ENCODE results near the gene TTC3. TPM values are rescaled to one million over a fixed set of nuclear protein-coding genes. Genes with fewer than 3 reads are reported as not detected.

The TTC3 gene
- total and polyA plus RNA-seq, 2 donors from 2014 or later = 22.3 to 102 TPM

DNA sequence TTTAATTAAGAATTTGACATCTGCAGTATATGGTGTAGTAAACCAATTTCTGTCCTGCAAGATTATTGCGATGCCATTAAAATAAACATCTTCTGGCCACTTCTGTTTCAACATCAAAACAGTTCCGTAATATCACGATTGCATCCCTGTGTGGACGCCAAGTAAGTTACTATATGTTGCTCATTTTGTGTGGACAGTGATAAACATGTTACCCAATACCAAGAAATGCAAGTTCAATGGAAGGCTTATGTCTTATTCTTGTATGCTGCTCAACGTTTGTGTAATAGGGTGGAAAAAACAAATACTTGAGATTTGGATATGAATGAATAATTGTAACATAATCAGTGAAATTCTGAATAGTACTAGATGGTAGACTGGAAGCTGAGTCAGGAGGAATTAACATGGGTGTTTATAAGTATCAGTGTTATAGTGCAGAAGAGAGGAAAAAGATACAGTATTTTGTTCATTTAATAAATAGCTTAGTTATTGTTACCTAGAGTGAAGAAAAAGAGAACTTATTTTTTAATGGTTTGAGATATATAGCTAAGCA, 15.2 kb downstream of the TTC3 start:
- H3K27ac ChIP-seq (ENCODE audit: low read depth in 2 of 2, low read length in 2 of 2) = no peak overlapping the region
- FAIRE-seq (no peak), DNase-seq (no peak)
- peaks cover 0 to 8% (median 2%) of the 10 kb centered on the region in 3 donors for H3K36me3 ChIP-seq (ENCODE audit: control insufficient read depth in 2 of 3, insufficient read depth in 3 of 3, low read length in 3 of 3)
- no peaks in the 10 kb centered on the region for H3K27me3 ChIP-seq (ENCODE audit: control insufficient read depth, insufficient read depth, low read length)
- H3K4me3 ChIP-seq (ENCODE audit: low read length in 3 of 3) = no peak overlapping the region
- TF ChIP-seq, protein P1, sequence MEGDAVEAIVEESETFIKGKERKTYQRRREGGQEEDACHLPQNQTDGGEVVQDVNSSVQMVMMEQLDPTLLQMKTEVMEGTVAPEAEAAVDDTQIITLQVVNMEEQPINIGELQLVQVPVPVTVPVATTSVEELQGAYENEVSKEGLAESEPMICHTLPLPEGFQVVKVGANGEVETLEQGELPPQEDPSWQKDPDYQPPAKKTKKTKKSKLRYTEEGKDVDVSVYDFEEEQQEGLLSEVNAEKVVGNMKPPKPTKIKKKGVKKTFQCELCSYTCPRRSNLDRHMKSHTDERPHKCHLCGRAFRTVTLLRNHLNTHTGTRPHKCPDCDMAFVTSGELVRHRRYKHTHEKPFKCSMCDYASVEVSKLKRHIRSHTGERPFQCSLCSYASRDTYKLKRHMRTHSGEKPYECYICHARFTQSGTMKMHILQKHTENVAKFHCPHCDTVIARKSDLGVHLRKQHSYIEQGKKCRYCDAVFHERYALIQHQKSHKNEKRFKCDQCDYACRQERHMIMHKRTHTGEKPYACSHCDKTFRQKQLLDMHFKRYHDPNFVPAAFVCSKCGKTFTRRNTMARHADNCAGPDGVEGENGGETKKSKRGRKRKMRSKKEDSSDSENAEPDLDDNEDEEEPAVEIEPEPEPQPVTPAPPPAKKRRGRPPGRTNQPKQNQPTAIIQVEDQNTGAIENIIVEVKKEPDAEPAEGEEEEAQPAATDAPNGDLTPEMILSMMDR (IDR thresholded peaks at IDR 0.05; ENCODE audit: borderline replicate concordance, extremely low read depth, insufficient read depth) = no peak
- H3K4me1 ChIP-seq (ENCODE audit: control insufficient read depth in 2 of 3, insufficient read depth in 2 of 3, low read depth in 1 of 3, low read length in 3 of 3) = no peaks in the 10 kb centered on the region
- no peaks in the 10 kb centered on the region for H3K9me3 ChIP-seq (ENCODE audit: control insufficient read depth in 2 of 3, insufficient read depth in 1 of 3, low read length in 3 of 3)
- intact Hi-C loops (cut with DNase I) = no loop called here
- H3K9ac ChIP-seq (ENCODE audit: low read length in 3 of 3) = no peak overlapping the region

DNA sequence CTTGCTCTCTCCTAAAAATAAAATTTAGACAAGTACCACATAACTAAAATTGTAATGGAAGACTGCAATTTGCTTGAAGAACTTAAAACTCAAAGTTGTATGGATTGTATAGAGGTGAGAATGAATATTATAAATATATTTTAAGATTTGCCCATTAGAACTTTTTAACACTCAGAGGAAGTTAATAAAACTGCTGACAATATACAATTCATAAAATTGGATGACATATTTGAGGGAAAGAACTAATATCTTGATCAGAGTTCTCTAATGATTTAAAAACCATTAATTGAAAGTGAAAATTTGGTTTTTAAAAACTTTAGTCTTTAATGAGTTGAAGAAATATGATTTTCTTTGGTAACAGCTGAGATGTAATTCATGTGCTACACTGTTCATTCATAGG, 20.9 kb downstream of the TTC3 start:
- DNase-seq = no peak
- Histone ChIP-seq H3K27me3 (ENCODE audit: control insufficient read depth, insufficient read depth, low read length) (no peaks in the 10 kb centered on the region), H3K27ac (ENCODE audit: low read depth in 2 of 2, low read length in 2 of 2) (no peak overlapping the region), H3K9me3 (ENCODE audit: control insufficient read depth in 2 of 3, insufficient read depth in 1 of 3, low read length in 3 of 3) (no peaks in the 10 kb centered on the region), H3K4me3 (ENCODE audit: low read length in 3 of 3) (no peak overlapping the region), H3K4me1 (ENCODE audit: control insufficient read depth in 2 of 3, insufficient read depth in 2 of 3, low read depth in 1 of 3, low read length in 3 of 3) (no peaks in the 10 kb centered on the region), H3K9ac (ENCODE audit: low read length in 3 of 3) (no peak overlapping the region), H3K36me3 (ENCODE audit: control insufficient read depth in 2 of 3, insufficient read depth in 3 of 3, low read length in 3 of 3) (peaks cover 2 to 34% (median 16%) of the 10 kb centered on the region in 3 donors)
- FAIRE-seq = no peak
- TF ChIP-seq, protein P1 (IDR thresholded peaks at IDR 0.05; ENCODE audit: borderline replicate concordance, extremely low read depth, insufficient read depth) = no peak
- intact Hi-C loops (cut with DNase I) = no loop called here

DNA sequence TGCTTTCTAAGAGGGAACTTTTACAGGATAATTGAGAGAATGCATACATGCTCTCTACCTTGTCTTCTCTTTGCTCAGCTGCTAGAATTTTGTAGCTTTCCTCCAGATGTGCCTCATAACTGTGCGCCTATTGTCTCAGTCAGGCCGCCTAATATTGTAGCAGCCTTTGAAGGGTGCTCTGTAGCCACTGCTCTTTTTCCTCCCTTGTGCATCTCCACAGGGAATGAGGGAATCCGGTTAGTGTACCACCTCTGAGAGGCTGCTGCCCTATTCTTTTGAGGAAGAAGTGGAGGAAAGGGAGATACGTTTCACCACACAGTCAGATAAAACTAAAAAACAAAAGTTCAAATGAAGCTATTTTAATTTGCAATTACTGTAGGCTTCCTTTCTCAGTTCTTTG, 22.8 kb downstream of the TTC3 start:
- DNase-seq (no peak), FAIRE-seq (no peak)
- H3K4me3 ChIP-seq (ENCODE audit: low read length in 3 of 3) = no peak overlapping the region
- H3K4me1 ChIP-seq (ENCODE audit: control insufficient read depth in 2 of 3, insufficient read depth in 2 of 3, low read depth in 1 of 3, low read length in 3 of 3) = no peaks in the 10 kb centered on the region
- H3K9me3 ChIP-seq (ENCODE audit: control insufficient read depth in 2 of 3, insufficient read depth in 1 of 3, low read length in 3 of 3) = no peaks in the 10 kb centered on the region
- no peaks in the 10 kb centered on the region for H3K27me3 ChIP-seq (ENCODE audit: control insufficient read depth, insufficient read depth, low read length)
- no peak overlapping the region for H3K9ac ChIP-seq (ENCODE audit: low read length in 3 of 3)
- peaks cover 2 to 34% (median 16%) of the 10 kb centered on the region in 3 donors for H3K36me3 ChIP-seq (ENCODE audit: control insufficient read depth in 2 of 3, insufficient read depth in 3 of 3, low read length in 3 of 3)
- H3K27ac ChIP-seq (ENCODE audit: low read depth in 2 of 2, low read length in 2 of 2) = no peak overlapping the region
- TF ChIP-seq, protein P1 (IDR thresholded peaks at IDR 0.05; ENCODE audit: borderline replicate concordance, extremely low read depth, insufficient read depth) = no peak
- intact Hi-C loops (cut with DNase I) = no loop called here

DNA sequence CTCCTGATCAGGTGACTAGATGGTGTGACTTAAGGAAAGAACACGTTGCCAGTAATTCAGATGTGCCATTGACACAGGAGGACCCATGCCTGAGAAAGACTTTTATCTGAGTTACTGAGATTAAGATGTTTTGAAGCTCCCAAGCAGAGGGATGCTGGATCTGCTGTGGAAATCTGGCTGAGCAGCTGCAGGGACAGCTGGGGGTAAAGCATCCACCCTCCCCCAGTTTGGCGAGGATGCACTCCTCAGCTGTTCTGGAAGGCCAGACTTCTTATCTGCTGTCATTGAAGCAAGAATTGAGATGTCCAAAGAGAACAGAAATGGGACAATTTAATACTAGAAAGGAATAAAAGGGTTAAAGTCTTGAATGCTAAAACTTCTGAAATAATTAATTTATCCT, 25.7 kb downstream of the TTC3 start:
- no peaks in the 10 kb centered on the region for H3K27me3 ChIP-seq (ENCODE audit: control insufficient read depth, insufficient read depth, low read length)
- DNase-seq (no peak), FAIRE-seq (no peak)
- H3K4me1 ChIP-seq (ENCODE audit: control insufficient read depth in 2 of 3, insufficient read depth in 2 of 3, low read depth in 1 of 3, low read length in 3 of 3) = no peaks in the 10 kb centered on the region
- H3K4me3 ChIP-seq (ENCODE audit: low read length in 3 of 3) = no peak overlapping the region
- peaks cover 2 to 27% (median 16%) of the 10 kb centered on the region in 3 donors for H3K36me3 ChIP-seq (ENCODE audit: control insufficient read depth in 2 of 3, insufficient read depth in 3 of 3, low read length in 3 of 3)
- intact Hi-C loops (cut with DNase I) = no loop called here
- no peaks in the 10 kb centered on the region for H3K9me3 ChIP-seq (ENCODE audit: control insufficient read depth in 2 of 3, insufficient read depth in 1 of 3, low read length in 3 of 3)
- H3K27ac ChIP-seq (ENCODE audit: low read depth in 2 of 2, low read length in 2 of 2) = no peak overlapping the region
- TF ChIP-seq, protein P1 (IDR thresholded peaks at IDR 0.05; ENCODE audit: borderline replicate concordance, extremely low read depth, insufficient read depth) = no peak
- no peak overlapping the region for H3K9ac ChIP-seq (ENCODE audit: low read length in 3 of 3)

Data from kidney (tissue), 14 donors.